ENCODE measurements around the gene SPRR1B. TPM values are rescaled to one million over a fixed set of nuclear protein-coding genes. Genes with fewer than 3 reads are reported as not detected.

Gene SPRR1B
- total and polyA plus RNA-seq, 9 of the 15 experiments (the other 6 are each of a cell fraction or from before 2014, with no cell fraction given), result not detected

DNA sequence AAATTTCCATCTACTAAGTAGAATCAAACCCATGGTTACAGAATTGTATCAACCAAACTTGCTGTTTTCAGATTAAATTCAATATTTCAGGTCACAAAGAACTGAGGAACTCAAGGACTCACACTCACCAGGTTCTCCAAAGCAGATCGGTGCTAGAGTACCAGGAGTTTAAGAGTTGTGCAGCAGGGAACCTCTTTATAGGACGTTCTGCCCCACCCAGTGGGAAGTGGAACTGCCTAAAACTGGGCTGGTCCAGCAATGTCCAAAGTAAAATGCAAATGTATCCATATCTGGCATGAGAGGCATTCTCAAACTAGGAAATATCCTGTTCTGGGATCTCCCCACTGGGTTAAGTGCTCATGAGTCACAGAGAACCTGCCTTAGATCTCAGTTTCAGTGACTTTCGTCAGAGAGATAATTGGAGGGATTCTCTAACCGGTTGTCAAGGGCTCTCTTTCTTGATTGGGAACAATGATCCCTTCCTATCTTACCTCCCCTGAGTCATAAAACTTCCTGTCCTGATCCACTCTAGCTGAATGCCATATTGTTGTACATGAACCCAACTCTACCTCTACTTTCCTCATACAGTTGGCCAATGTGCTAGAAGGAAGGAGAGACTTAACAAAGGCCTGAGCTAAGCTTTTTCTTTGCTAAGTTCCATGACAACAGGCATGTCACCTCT is 10.1 kb downstream of the SPRR1B start, which contains the start of gene SPRR2D (continued):
- TF ChIP-seq, protein P1, sequence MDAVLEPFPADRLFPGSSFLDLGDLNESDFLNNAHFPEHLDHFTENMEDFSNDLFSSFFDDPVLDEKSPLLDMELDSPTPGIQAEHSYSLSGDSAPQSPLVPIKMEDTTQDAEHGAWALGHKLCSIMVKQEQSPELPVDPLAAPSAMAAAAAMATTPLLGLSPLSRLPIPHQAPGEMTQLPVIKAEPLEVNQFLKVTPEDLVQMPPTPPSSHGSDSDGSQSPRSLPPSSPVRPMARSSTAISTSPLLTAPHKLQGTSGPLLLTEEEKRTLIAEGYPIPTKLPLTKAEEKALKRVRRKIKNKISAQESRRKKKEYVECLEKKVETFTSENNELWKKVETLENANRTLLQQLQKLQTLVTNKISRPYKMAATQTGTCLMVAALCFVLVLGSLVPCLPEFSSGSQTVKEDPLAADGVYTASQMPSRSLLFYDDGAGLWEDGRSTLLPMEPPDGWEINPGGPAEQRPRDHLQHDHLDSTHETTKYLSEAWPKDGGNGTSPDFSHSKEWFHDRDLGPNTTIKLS (IDR thresholded peaks at IDR 0.05; ENCODE audit: borderline replicate concordance, low read depth), result 0 out of 2 replicates have a peak, but pooled peaks have one; percentile 22
- no peak for TF ChIP-seq ZNF184 (CRISPR knock-in tag; IDR thresholded peaks at IDR 0.05)
- TF ChIP-seq BRD9 (IDR thresholded peaks at IDR 0.05; ENCODE audit: low read depth, partially characterized antibody), result no peak
- TF ChIP-seq ZNF830 (CRISPR knock-in tag; IDR thresholded peaks at IDR 0.05), result no peak
- TF ChIP-seq L3MBTL2 (IDR thresholded peaks at IDR 0.05), result peak; percentile 44; the same call in 1 of the 2 replicates
- TF ChIP-seq, protein P2, sequence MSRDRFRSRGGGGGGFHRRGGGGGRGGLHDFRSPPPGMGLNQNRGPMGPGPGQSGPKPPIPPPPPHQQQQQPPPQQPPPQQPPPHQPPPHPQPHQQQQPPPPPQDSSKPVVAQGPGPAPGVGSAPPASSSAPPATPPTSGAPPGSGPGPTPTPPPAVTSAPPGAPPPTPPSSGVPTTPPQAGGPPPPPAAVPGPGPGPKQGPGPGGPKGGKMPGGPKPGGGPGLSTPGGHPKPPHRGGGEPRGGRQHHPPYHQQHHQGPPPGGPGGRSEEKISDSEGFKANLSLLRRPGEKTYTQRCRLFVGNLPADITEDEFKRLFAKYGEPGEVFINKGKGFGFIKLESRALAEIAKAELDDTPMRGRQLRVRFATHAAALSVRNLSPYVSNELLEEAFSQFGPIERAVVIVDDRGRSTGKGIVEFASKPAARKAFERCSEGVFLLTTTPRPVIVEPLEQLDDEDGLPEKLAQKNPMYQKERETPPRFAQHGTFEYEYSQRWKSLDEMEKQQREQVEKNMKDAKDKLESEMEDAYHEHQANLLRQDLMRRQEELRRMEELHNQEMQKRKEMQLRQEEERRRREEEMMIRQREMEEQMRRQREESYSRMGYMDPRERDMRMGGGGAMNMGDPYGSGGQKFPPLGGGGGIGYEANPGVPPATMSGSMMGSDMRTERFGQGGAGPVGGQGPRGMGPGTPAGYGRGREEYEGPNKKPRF (IDR thresholded peaks at IDR 0.05; ENCODE audit: low read depth, low read length), result no peak
- no peak for TF ChIP-seq OTX1 (CRISPR knock-in tag; IDR thresholded peaks at IDR 0.05)
- peak; percentile 82; the same call in 1 of the 2 replicates for TF ChIP-seq ZNF584 (CRISPR knock-in tag; IDR thresholded peaks at IDR 0.05; ENCODE audit: low read depth)
